HG02970 (cell line): ENCODE results near the gene SRD5A1.

ENCODE experiments used
- ATAC-seq: cut with Tn5 transposase; IDR thresholded peaks from one replicate; pipeline ENCODE4 v1.9.1; 2021; ENCODE audit warnings: mild to moderate bottlenecking, moderate library complexity, moderate number of reproducible peaks; ENCODE audit not compliant: unreplicated experiment, low FRiP score

SRD5A1 gene

GRCh38 chr5:6721442-6721841, 88.2 kb downstream of the SRD5A1 start:
- ATAC-seq: no peak

GRCh38 chr5:6722015-6722414, 88.8 kb downstream of the SRD5A1 start:
- ATAC-seq: no peak

GRCh38 chr5:6723122-6723815, 90.0 kb downstream of the SRD5A1 start:
- ATAC-seq: no peak

GRCh38 chr5:6723816-6724300, 90.6 kb downstream of the SRD5A1 start:
- no peak for ATAC-seq
